OCI-LY1 (cell line): ENCODE measurements around the gene COL9A2.

Experiments
- CTCF ChIP-seq: fragments of 200-600 bp; sonication (generic), shearing (Covaris generic); IDR thresholded peaks from 2 replicates; pipeline ENCODE4 v1.5.1; 2017; ENCODE audit warnings: mild to moderate bottlenecking, antibody characterized with exemption, low read length, moderate library complexity, mixed read lengths
- EZH2 ChIP-seq: fragments of 200-600 bp; sonication (generic), shearing (Covaris generic); IDR thresholded peaks from 2 replicates; pipeline ENCODE4 v1.8.0; 2017; ENCODE audit warnings: borderline replicate concordance, mixed run types, mild to moderate bottlenecking, antibody characterized with exemption, low read length, moderate library complexity, mixed read lengths

GRCh38 chr1:40350391-40350790 lies 33.3 kb upstream of the COL9A2 start:
- TF ChIP-seq CTCF (no peak), EZH2 (no peak)
